GM19455 (cell line): ENCODE measurements around the gene TM4SF20.

Experiments used
- ATAC-seq: cut with Tn5 transposase; IDR thresholded peaks from one replicate; pipeline ENCODE4 v1.9.1; 2021; ENCODE audit not compliant: unreplicated experiment

The TM4SF20 gene

DNA sequence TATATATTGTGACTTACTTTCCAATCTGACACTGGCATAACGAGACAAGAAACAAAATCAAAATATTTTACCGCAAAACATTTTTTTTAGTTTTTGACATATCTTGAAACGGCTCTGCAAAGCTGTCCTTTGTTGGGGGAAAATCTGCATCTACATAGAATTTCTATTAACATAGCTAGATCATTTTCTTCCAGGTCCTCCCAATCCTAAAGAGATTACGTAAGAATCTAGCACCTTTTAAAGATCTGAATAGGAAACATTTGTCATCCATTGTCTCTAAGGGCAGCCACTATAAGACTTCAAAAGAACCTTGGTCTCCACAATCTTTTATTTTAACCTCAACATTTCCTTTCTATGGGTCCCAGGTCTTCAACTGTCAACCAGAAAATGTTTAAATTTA, 55.3 kb downstream of the TM4SF20 start:
- ATAC-seq, result no peak

DNA sequence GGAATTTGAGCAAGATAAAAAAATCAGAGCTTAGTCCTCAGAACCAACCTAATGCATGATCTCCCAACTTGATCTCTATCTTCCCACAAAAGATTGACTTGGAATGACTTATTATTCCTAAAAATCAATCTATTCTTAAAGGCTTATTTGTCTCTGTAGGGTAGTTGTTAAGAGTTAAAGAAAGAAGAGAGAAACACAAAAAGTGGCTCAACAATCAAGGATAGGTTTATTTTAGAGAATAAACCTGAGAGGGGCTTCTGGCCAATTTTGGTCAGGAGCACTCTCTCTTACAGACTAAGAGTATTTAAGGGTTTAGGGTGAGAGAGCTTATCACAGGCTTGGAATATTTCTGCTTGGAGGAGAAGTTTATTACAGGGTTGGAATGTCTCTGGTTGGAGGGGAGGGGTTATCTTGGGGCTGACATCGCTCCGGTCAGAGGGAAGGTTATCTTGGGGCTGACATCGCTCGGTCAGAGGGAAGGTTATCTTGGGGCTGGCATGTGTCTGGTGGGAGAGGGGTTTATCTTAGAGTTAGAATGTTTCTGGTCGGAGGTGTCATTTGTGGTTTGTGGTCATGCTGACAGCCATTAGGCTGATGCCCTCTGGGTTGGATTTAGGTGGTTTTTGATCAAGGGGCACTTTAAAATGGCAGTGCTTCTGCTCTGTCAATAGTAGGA, 56.4 kb downstream of the TM4SF20 start:
- ATAC-seq, result no peak

DNA sequence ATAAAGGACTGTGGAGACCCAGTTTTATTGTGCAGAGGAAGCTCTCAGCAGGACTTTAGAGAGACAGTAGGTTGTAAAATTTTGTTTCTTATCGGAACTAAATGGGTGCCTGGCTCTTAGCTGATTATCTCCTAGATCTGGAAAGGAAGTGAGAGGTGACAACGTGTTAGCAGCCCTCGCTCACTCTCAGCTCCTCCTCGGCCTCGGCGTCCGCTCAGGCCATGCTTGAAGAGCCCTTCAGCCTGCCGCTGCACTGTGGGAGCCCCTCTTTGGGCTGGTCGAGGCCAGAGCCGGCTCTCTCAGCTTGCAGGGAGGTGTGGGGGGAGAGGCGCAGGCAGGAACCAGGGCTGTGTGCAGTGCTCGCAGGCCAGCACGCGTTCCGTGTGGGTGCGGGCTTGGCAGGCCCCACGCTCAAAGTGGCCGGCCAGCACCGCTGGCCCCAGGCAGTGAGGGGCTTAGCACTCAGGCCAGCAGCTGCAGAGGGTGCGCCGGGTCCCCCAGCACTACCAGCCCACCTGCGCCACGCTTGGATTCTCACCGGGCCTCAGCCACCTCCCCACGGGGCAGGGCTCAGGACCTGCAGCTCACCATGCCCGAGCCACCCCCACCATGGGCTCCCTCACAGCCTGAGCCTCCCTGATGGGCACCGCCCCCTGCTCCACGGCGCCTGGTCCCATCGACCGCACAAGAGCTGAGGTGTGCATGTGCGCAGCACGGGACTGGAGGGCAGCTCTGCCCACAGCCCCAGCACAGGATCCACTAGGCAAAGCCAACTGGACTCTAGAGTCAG, 58.6 kb downstream of the TM4SF20 start:
- ATAC-seq, result no peak

DNA sequence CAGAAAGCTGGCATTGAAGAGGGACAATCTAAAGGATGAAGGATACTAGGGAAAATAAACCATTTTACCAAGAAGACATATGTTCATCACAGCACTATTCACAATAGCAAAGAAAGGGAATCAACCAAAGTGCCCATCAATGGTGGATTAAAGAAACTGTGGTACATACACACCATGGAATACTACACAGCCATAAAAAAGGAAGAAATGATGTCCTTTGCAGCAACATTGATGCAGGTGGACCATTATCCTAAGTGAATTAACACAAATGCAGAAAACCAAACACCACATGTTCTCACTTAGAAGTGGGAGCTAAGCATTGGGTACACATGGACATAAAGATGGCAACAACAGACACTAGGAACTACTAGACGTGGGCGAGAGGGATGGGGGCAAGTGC, 61.3 kb downstream of the TM4SF20 start:
- ATAC-seq, result no peak

DNA sequence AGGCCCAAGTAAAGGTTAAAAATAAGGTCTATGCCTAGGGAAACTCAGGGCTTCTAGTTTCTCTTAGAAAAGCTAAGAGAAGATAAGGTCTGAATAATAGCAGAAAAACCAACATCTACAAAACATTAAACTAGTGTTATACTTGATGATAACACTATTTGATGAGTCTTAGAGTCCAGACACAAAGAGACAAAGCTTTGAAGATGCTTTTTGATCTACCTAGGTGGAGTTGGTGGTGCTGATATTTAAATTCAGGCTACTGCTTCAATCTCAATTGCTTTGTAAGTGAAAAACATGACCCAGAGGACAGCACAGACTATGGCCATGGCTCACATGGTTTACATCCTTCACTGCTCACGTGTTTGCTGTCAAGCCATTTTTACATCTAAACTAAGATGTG, 65.8 kb downstream of the TM4SF20 start:
- ATAC-seq, result no peak

DNA sequence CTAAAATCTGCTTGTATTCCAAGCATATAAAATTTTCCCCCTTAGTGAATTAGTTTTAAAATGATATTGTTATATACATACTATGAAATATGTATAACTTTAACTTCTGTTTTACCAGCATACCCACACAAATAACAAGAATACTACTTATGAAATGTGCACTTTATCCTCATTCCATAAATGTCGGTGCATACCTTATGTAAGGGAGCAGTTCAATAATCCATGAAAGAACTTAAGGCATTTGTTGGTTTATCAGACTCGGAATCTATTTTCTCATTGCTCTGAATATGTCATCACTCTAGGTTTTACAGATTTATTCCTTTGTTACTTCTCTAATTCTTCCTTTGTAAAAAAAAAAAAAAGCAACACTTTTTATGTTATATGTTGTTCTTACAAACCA, 66.5 kb downstream of the TM4SF20 start:
- no peak for ATAC-seq
